ENCODE data around the gene AJAP1.

The AJAP1 gene

GRCh38 chr1:4716406-4716805 lies 62.0 kb downstream of the AJAP1 start:
- H3K27ac ChIP-seq, result no peak overlapping the region
- TF ChIP-seq, protein P1, sequence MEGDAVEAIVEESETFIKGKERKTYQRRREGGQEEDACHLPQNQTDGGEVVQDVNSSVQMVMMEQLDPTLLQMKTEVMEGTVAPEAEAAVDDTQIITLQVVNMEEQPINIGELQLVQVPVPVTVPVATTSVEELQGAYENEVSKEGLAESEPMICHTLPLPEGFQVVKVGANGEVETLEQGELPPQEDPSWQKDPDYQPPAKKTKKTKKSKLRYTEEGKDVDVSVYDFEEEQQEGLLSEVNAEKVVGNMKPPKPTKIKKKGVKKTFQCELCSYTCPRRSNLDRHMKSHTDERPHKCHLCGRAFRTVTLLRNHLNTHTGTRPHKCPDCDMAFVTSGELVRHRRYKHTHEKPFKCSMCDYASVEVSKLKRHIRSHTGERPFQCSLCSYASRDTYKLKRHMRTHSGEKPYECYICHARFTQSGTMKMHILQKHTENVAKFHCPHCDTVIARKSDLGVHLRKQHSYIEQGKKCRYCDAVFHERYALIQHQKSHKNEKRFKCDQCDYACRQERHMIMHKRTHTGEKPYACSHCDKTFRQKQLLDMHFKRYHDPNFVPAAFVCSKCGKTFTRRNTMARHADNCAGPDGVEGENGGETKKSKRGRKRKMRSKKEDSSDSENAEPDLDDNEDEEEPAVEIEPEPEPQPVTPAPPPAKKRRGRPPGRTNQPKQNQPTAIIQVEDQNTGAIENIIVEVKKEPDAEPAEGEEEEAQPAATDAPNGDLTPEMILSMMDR (conservative IDR thresholded peaks at IDR 0.05), result no peak
- TF ChIP-seq ZFX (IDR thresholded peaks at IDR 0.05), result no peak

DNA sequence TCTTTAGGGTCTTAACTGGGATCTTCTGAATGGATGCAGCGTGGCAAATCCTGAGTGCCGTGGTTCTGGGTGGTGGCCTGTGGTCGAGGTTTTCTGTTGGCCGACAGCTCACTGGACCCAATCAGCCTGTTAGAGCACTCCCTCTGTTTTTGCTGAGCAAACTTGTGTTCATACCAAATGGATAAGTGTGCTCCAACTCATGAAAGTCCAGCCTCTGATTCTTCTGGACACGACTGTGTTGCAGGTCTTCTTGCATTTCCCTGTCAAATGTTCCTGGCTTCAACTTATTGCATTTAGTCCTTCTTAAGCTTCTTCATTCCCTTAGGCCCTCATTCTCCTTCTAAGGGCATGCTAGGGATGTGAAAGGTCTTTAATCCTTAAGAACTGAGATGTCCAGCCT lies 63.7 kb downstream of the AJAP1 start:
- H3K27ac ChIP-seq, result no peak overlapping the region
- TF ChIP-seq ZFX (IDR thresholded peaks at IDR 0.05), result no peak
- TF ChIP-seq, protein P1 (conservative IDR thresholded peaks at IDR 0.05), result no peak

- TF ChIP-seq, protein P1 (conservative IDR thresholded peaks at IDR 0.05), result no peak
- no peak for TF ChIP-seq ZFX (IDR thresholded peaks at IDR 0.05)
Measured at GRCh38 chr1:4723106-4723505, 68.7 kb downstream of the AJAP1 start.

DNA sequence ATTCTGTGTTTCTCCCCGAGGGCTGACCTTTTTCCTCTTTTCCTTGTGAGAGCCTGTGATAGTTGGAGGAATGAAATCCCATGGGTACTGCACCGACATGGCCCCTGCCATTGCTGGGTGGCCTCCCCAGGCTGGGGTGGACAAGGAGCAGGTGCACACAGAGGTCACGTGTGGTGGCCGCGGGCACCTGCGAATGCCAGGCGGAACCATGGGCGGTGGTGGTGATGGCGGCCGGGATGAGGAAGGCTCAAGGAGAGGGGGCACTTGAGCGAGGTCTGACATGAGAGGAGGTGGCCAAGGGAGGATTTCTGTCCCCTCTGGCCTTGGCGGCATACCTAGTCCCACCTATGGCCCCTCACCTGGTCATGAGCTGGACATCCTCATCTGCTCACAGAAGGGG lies 69.6 kb downstream of the AJAP1 start:
- TF ChIP-seq, protein P1 (conservative IDR thresholded peaks at IDR 0.05), result no peak
- no peak for TF ChIP-seq ZFX (IDR thresholded peaks at IDR 0.05)
- no peak overlapping the region for H3K27ac ChIP-seq

More at GRCh38 chr1:4723106-4723505, 68.7 kb downstream of the AJAP1 start:
- no peak overlapping the region for H3K27ac ChIP-seq

- H3K27ac ChIP-seq, result no peak overlapping the region
- TF ChIP-seq, protein P1 (conservative IDR thresholded peaks at IDR 0.05), result no peak
- TF ChIP-seq ZFX (IDR thresholded peaks at IDR 0.05), result no peak
Measured at GRCh38 chr1:4724695-4725250, 70.4 kb downstream of the AJAP1 start.

DNA sequence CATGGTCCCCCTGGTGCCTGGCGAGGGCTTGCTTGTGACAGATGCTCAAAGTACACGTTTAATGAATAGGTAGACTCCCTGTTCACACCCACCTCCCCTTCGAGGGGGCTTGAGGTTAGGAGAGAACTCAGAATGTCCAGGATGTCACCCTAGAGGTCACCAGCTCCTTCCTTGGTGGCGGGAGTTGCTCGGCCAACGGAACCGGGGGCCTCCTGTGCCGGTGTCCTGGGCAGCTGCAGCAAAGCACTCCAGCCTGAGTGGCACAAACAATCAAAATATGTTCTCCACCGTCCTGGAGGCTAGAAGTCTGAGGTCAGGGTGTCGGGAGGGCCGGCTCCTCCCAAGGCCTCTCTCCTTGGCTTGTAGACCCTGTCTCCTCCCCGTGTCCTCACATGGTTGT lies 71.0 kb downstream of the AJAP1 start:
- H3K27ac ChIP-seq, result no peak overlapping the region
- TF ChIP-seq ZFX (IDR thresholded peaks at IDR 0.05), result no peak
- TF ChIP-seq, protein P1 (conservative IDR thresholded peaks at IDR 0.05), result no peak

DNA sequence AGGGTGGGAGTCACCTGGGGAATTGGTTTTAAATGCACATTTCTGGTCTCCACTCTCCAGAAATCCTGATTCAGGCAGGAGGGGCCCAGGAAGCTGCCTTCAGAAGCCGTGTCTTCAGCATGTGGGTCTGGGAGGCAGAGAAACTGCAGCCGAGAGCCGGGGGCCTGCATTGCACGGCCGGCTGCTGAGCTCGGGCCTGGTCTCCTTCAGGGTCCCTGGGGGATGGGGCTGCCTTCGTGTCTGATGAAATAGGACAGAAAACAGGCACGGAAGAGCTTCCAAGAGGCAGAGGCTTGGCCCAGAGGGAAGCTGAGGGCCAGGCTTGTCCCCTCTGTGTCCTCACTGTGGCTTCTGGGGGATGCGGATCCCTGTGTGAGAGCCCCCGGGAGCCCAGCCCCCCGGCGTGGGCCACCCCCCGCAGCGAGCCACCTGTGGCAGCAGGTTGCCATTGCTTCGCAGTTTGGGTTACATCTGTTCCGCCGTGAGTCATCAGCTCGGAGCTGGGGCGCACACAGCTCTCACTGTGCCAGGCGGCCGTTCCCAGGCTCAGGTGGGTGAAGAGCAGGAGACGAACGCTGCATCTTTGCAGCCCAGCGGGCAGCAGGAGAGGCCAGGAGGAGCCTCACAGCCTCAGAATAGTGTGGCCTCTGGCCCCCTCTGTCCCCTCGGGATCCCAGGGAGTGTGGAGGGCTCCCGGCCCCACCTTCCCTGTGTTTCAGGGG lies 72.4 kb downstream of the AJAP1 start:
- no peak for TF ChIP-seq ZFX (IDR thresholded peaks at IDR 0.05)
- TF ChIP-seq, protein P1 (conservative IDR thresholded peaks at IDR 0.05), result no peak
- H3K27ac ChIP-seq, result no peak overlapping the region
